ENCODE results near the gene UNKL. TPM values are rescaled to one million over a fixed set of nuclear protein-coding genes. Genes with fewer than 3 reads are reported as not detected.

UNKL gene
- total RNA-seq, 2 experiments from 2014 or later, result 31.3 to 32.8 TPM

- H3K4me3 Mint-ChIP-seq, result no peak overlapping the region
- peaks cover 9% of the 10 kb centered on the region for H3K27me3 Mint-ChIP-seq
- no peak overlapping the region for H3K27ac Mint-ChIP-seq
- ChIA-PET POLR2A (no interaction called here), CTCF (interaction anchor here (1.0 kb wide), 1 partner anchor 27 kb away, joined by 3 read pairs; no protein-coding TSS in a partner anchor)
- intact Hi-C loops (cut with DNase I, micrococcal nuclease), result no loop called here
- no peaks in the 10 kb centered on the region for H3K36me3 Mint-ChIP-seq (ENCODE audit: low read depth)
- H3K4me1 Mint-ChIP-seq, result peaks cover 14% of the 10 kb centered on the region
- ATAC-seq (no peak), DNase-seq (peak; percentile 59)
- no peaks in the 10 kb centered on the region for H3K9me3 Mint-ChIP-seq (ENCODE audit: low read depth)
Observed at GRCh38 chr16:1338119-1338730, 76.3 kb downstream of the UNKL start.

GRCh38 chr16:1337486-1337885 lies 77.0 kb downstream of the UNKL start:
- Mint-ChIP-seq H3K36me3 (ENCODE audit: low read depth) (no peaks in the 10 kb centered on the region), H3K27ac (no peak overlapping the region), H3K4me3 (no peak overlapping the region), H3K4me1 (peaks cover 10% of the 10 kb centered on the region), H3K27me3 (peaks cover 12% of the 10 kb centered on the region), H3K9me3 (ENCODE audit: low read depth) (no peaks in the 10 kb centered on the region)
- ChIA-PET POLR2A (no interaction called here), CTCF (interaction anchor here (1.0 kb wide), 1 partner anchor 28 kb away, joined by 3 read pairs; no protein-coding TSS in a partner anchor)
- ATAC-seq, result no peak
- intact Hi-C loops (cut with DNase I, micrococcal nuclease), result no loop called here
- DNase-seq, result no peak

- Mint-ChIP-seq H3K4me1 (peaks cover 11% of the 10 kb centered on the region), H3K9me3 (ENCODE audit: low read depth) (no peaks in the 10 kb centered on the region), H3K27me3 (peaks cover 20% of the 10 kb centered on the region), H3K27ac (no peak overlapping the region), H3K4me3 (no peak overlapping the region), H3K36me3 (ENCODE audit: low read depth) (no peaks in the 10 kb centered on the region)
- ChIA-PET CTCF (no interaction called here), POLR2A (no interaction called here)
- ATAC-seq, result no peak
- intact Hi-C loops (cut with DNase I, micrococcal nuclease), result no loop called here
- DNase-seq, result no peak
Observed at GRCh38 chr16:1336619-1337018, 77.9 kb downstream of the UNKL start.

- ChIA-PET CTCF (interaction anchor here (0.8 kb wide), 1 partner anchor 34 kb away, joined by 4 read pairs; no protein-coding TSS in a partner anchor), POLR2A (no interaction called here)
- Mint-ChIP-seq H3K27ac (no peak overlapping the region), H3K27me3 (peaks cover 23% of the 10 kb centered on the region), H3K4me1 (peaks cover 15% of the 10 kb centered on the region), H3K36me3 (ENCODE audit: low read depth) (no peaks in the 10 kb centered on the region), H3K9me3 (ENCODE audit: low read depth) (no peaks in the 10 kb centered on the region), H3K4me3 (no peak overlapping the region)
- intact Hi-C loops (cut with DNase I, micrococcal nuclease), result no loop called here
- DNase-seq (no peak), ATAC-seq (no peak)
Observed at GRCh38 chr16:1335996-1336395, 78.5 kb downstream of the UNKL start.

- Mint-ChIP-seq H3K4me1 (peaks cover 15% of the 10 kb centered on the region), H3K27ac (no peak overlapping the region), H3K9me3 (ENCODE audit: low read depth) (no peaks in the 10 kb centered on the region), H3K36me3 (ENCODE audit: low read depth) (no peaks in the 10 kb centered on the region), H3K27me3 (peaks cover 23% of the 10 kb centered on the region), H3K4me3 (no peak overlapping the region)
- CTCF ChIA-PET, result interaction anchor here (0.8 kb wide), 1 partner anchor 34 kb away, joined by 4 read pairs; no protein-coding TSS in a partner anchor
- intact Hi-C loops (cut with DNase I, micrococcal nuclease), result no loop called here
- DNase-seq, result no peak
- no peak for ATAC-seq
- POLR2A ChIA-PET, result no interaction called here
Observed at GRCh38 chr16:1335211-1335971, 79.1 kb downstream of the UNKL start.

GRCh38 chr16:1334739-1335138 lies 79.8 kb downstream of the UNKL start:
- H3K27me3 Mint-ChIP-seq, result peaks cover 23% of the 10 kb centered on the region
- H3K4me3 Mint-ChIP-seq, result no peak overlapping the region
- intact Hi-C loops (cut with DNase I, micrococcal nuclease), result no loop called here
- POLR2A ChIA-PET, result no interaction called here
- no peaks in the 10 kb centered on the region for H3K36me3 Mint-ChIP-seq (ENCODE audit: low read depth)
- DNase-seq, result no peak
- H3K27ac Mint-ChIP-seq, result no peak overlapping the region
- peaks cover 15% of the 10 kb centered on the region for H3K4me1 Mint-ChIP-seq
- ATAC-seq, result no peak
- no peaks in the 10 kb centered on the region for H3K9me3 Mint-ChIP-seq (ENCODE audit: low read depth)
- CTCF ChIA-PET, result no interaction called here

- ATAC-seq (no peak), DNase-seq (no peak)
- POLR2A ChIA-PET, result no interaction called here
- H3K27ac Mint-ChIP-seq, result no peak overlapping the region
- H3K36me3 Mint-ChIP-seq (ENCODE audit: low read depth), result no peaks in the 10 kb centered on the region
- CTCF ChIA-PET, result no interaction called here
- H3K9me3 Mint-ChIP-seq (ENCODE audit: low read depth), result no peaks in the 10 kb centered on the region
- H3K27me3 Mint-ChIP-seq, result peaks cover 23% of the 10 kb centered on the region
- peaks cover 15% of the 10 kb centered on the region for H3K4me1 Mint-ChIP-seq
- intact Hi-C loops (cut with DNase I, micrococcal nuclease), result loop anchor here in 1 of 2 experiments (1.0 kb wide), 2 partner anchors 9 to 24 kb away; no protein-coding TSS in a partner anchor
- no peak overlapping the region for H3K4me3 Mint-ChIP-seq
Observed at GRCh38 chr16:1333854-1334700, 80.4 kb downstream of the UNKL start.

GRCh38 chr16:1333149-1333812 lies 81.2 kb downstream of the UNKL start, which contains the start of gene BAIAP3:
BAIAP3 (plus strand) TSS chr16:1333645; CDS start chr16:1338550, 4,905 bp downstream.
- ATAC-seq (peak; percentile 83), DNase-seq (peak; percentile 82)
- POLR2A ChIA-PET, result interaction anchor here (0.6 kb wide), 1 partner anchor 607 kb away, joined by 4 read pairs; no protein-coding TSS in a partner anchor
- Mint-ChIP-seq H3K4me3 (no peak within 1 kb of the TSS), H3K27me3 (peaks cover 23% of the 10 kb centered on the region), H3K9me3 (ENCODE audit: low read depth) (no peaks in the 10 kb centered on the region), H3K4me1 (peaks cover 15% of the 10 kb centered on the region), H3K27ac (no peak within 1 kb of the TSS), H3K36me3 (ENCODE audit: low read depth) (no peaks in the 10 kb centered on the region)
- CTCF ChIA-PET, result no interaction called here
- intact Hi-C loops (cut with DNase I, micrococcal nuclease), result loop anchor here in 1 of 2 experiments (1.0 kb wide), 2 partner anchors 10 to 23 kb away; no protein-coding TSS in a partner anchor

- no peak overlapping the region for H3K27ac Mint-ChIP-seq
- no peak for ATAC-seq
- ChIA-PET POLR2A (interaction anchor here (0.6 to 0.8 kb wide), 2 partner anchors 20 to 608 kb away, joined by 3 to 4 read pairs; no protein-coding TSS in a partner anchor), CTCF (interaction anchor here (0.8 kb wide), 1 partner anchor 32 kb away, joined by 3 read pairs; no protein-coding TSS in a partner anchor)
- no peaks in the 10 kb centered on the region for H3K36me3 Mint-ChIP-seq (ENCODE audit: low read depth)
- intact Hi-C loops (cut with DNase I, micrococcal nuclease), result loop anchor here in 1 of 2 experiments (1.0 kb wide), 2 partner anchors 11 to 22 kb away; no protein-coding TSS in a partner anchor
- no peak for DNase-seq
- no peaks in the 10 kb centered on the region for H3K9me3 Mint-ChIP-seq (ENCODE audit: low read depth)
- H3K4me3 Mint-ChIP-seq, result no peak overlapping the region
- H3K27me3 Mint-ChIP-seq, result peaks cover 23% of the 10 kb centered on the region
- peaks cover 15% of the 10 kb centered on the region for H3K4me1 Mint-ChIP-seq
Observed at GRCh38 chr16:1332618-1333148, 81.8 kb downstream of the UNKL start.

- H3K9me3 Mint-ChIP-seq (ENCODE audit: low read depth), result no peaks in the 10 kb centered on the region
- CTCF ChIA-PET, result interaction anchor here (0.8 to 1.4 kb wide), 3 partner anchors 14 to 33 kb away, joined by 3 to 6 read pairs (median 3); no protein-coding TSS in a partner anchor
- H3K4me3 Mint-ChIP-seq, result no peak overlapping the region
- peaks cover 15% of the 10 kb centered on the region for H3K4me1 Mint-ChIP-seq
- ATAC-seq (peak; percentile 19), DNase-seq (peak; percentile 58)
- no peak overlapping the region for H3K27ac Mint-ChIP-seq
- POLR2A ChIA-PET, result interaction anchor here (0.8 kb wide), 1 partner anchor 20 kb away, joined by 3 read pairs; no protein-coding TSS in a partner anchor
- H3K36me3 Mint-ChIP-seq (ENCODE audit: low read depth), result no peaks in the 10 kb centered on the region
- H3K27me3 Mint-ChIP-seq, result peaks cover 23% of the 10 kb centered on the region
- intact Hi-C loops (cut with DNase I, micrococcal nuclease), result no loop called here
Observed at GRCh38 chr16:1331712-1332617, 82.5 kb downstream of the UNKL start.
